Lung (tissue), 12 donors: ENCODE measurements around the gene PIM1. TPM values are rescaled to one million over a fixed set of nuclear protein-coding genes. Genes with fewer than 3 reads are reported as not detected.
A peak's percentile ranks its signal among the peaks of the same experiment; 100 is the strongest.
"Not testable (repeated sequence)": the region's sequence is repeated elsewhere in the genome, so short reads cannot be mapped to it uniquely, and the experiment has no call there.

Experiments
- ATAC-seq: fragments of 200-7000 bp; cut with Tn5 transposase; one replicate; pipeline ENCODE4 v1.9.1; 2020; ENCODE audit warnings: moderate number of reproducible peaks; ENCODE audit not compliant: insufficient read depth, low FRiP score
- DNase-seq, 3 donors: peaks; one replicate each; pipeline ENCODE4 v3.0.0-alpha.2; 2013 to 2017
- H3K27ac ChIP-seq, 2 donors: one replicate each; pipeline ENCODE4 v1.5.1; 2013; ENCODE audit warnings: mild to moderate bottlenecking in 2 of 2, moderate library complexity in 2 of 2, control low read depth in 1 of 2, inconsistent platforms in 1 of 2, low read depth in 1 of 2, low read length in 1 of 2
- H3K27me3 ChIP-seq, 3 donors: one replicate each; pipeline ENCODE4 v1.5.1; 2013; ENCODE audit warnings: low read length in 2 of 3; ENCODE audit not compliant: control insufficient read depth in 3 of 3, insufficient read depth in 3 of 3
- H3K36me3 ChIP-seq, 4 donors: one replicate each; pipeline ENCODE4 v1.5.1; 2013; ENCODE audit warnings: low read length in 4 of 4, mild to moderate bottlenecking in 1 of 4, moderate library complexity in 1 of 4; ENCODE audit not compliant: control insufficient read depth in 4 of 4, insufficient read depth in 4 of 4
- H3K4me1 ChIP-seq, 5 donors: one replicate each; pipeline ENCODE4 v1.5.1; 2013; ENCODE audit warnings: low read length in 5 of 5, mild to moderate bottlenecking in 2 of 5, moderate library complexity in 1 of 5; ENCODE audit not compliant: control insufficient read depth in 5 of 5, insufficient read depth in 5 of 5
- H3K4me3 ChIP-seq: one replicate; pipeline ENCODE4 v1.5.1; 2013; ENCODE audit warnings: mild to moderate bottlenecking, control low read depth, moderate library complexity
- H3K9ac ChIP-seq, 2 donors: one replicate each; pipeline ENCODE4 v1.5.1; 2013; ENCODE audit warnings: low read length in 2 of 2, control low read depth in 1 of 2; ENCODE audit not compliant: insufficient read depth in 1 of 2
- H3K9me3 ChIP-seq, 4 donors: one replicate each; pipeline ENCODE4 v1.5.1; 2013; ENCODE audit warnings: low read length in 3 of 4, mild to moderate bottlenecking in 1 of 4, moderate library complexity in 1 of 4; ENCODE audit not compliant: control insufficient read depth in 4 of 4, insufficient read depth in 3 of 4
- WGBS, 2 donors: extraction: QIAGEN DNeasy Blood & Tissue Kit; methylation state at CpG; one replicate each; pipeline ENCODE4 v1.1.7; 2013; 5-methylcytosine and 5-hydroxymethylcytosine counted together
- polyA plus RNA-seq, 2 donors: library from polyadenylated mRNA; stranded (reverse); fragments of 200-250 nt; gene quantifications; one replicate each; pipeline ENCODE4 v1.2.1, GENCODE V29; 2013
- total RNA-seq, 2 donors: library from RNA; depleted of rRNA in 1 of 2; stranded (reverse); fragments of >200 nt in 1 of 2; gene quantifications; one replicate each; pipeline ENCODE4 v1.2.1, GENCODE V29; 2014 to 2021
- TF ChIP-seq, protein P1 (sequence below): IDR thresholded peaks from 2 replicates; pipeline ENCODE4 v1.5.1; 2012; ENCODE audit warnings: mild to moderate bottlenecking; ENCODE audit errors: control extremely low read depth, extremely low read depth
- donor health status: control.
- donor health status: control.
- donor health status: Bipolar disorder and iron deficiency.
- donor health status: healthy.
- donor health status: DM: yes; HTN: yes; CAD: no.

Gene PIM1
- total and polyA plus RNA-seq, 4 donors: 43.2 to 108 (median 52.0) TPM

- ATAC-seq (no peak), DNase-seq (no peak)
- H3K9me3 ChIP-seq: no peaks in the 10 kb centered on the region
- H3K27me3 ChIP-seq: no peaks in the 10 kb centered on the region
- peaks cover 0 to 2% (median 0%) of the 10 kb centered on the region in 5 donors for H3K4me1 ChIP-seq
- H3K27ac ChIP-seq: no peak overlapping the region
- H3K4me3 ChIP-seq: no peak overlapping the region
- H3K36me3 ChIP-seq: no peaks in the 10 kb centered on the region
- WGBS, 2 donors: 93 to 96% methylated on average over 3 of the region's 3 CpGs
- H3K9ac ChIP-seq: no peak overlapping the region
- TF ChIP-seq, protein P1, sequence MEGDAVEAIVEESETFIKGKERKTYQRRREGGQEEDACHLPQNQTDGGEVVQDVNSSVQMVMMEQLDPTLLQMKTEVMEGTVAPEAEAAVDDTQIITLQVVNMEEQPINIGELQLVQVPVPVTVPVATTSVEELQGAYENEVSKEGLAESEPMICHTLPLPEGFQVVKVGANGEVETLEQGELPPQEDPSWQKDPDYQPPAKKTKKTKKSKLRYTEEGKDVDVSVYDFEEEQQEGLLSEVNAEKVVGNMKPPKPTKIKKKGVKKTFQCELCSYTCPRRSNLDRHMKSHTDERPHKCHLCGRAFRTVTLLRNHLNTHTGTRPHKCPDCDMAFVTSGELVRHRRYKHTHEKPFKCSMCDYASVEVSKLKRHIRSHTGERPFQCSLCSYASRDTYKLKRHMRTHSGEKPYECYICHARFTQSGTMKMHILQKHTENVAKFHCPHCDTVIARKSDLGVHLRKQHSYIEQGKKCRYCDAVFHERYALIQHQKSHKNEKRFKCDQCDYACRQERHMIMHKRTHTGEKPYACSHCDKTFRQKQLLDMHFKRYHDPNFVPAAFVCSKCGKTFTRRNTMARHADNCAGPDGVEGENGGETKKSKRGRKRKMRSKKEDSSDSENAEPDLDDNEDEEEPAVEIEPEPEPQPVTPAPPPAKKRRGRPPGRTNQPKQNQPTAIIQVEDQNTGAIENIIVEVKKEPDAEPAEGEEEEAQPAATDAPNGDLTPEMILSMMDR: no peak
Observed at GRCh38 chr6:37192666-37193065, 22.7 kb downstream of the PIM1 start.

DNA sequence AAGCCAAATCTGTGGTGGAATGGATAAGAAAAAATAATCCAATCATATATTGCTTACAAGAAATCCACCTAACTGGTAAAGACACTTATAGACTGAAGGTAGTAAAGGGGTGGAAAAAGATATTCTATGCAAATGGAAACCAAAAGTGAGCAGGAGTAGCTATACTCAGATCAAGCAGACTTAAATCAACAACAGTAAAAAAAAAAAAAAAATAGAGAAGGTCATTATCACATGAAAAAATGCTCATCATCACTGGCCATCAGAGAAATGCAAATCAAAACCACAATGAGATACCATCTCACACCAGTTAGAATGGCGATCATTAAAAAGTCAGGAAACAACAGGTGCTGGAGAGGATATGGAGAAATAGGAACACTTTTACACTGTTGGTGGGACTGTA is 24.9 kb downstream of the PIM1 start:
- not testable (repeated sequence) for H3K9ac ChIP-seq, H3K4me1 ChIP-seq, DNase-seq, H3K36me3 ChIP-seq, H3K4me3 ChIP-seq, ATAC-seq, H3K27ac ChIP-seq, H3K9me3 ChIP-seq, H3K27me3 ChIP-seq
- 57% methylated on average over 1 of the region's 1 CpG; no CpG with 5 or more reads in 1 of the 2 donors for WGBS, 2 donors

DNA sequence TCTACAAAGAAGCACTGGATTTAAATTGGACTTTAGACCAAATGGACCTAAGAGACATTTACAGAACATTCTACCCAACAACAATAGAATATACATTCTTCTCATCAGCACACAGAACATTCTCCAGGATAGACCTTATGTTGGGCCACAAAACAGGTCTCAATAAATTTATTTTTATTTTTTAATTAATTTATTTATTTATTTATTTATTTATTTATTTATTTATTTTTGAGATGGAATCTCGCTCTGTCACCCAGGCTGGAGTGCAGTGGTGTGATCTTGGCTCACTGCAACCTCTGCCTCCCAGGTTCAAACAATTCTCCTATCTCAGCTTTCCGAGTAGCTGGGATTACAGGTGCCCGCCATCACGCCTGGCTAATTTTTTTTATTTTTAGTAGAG is 26.5 kb downstream of the PIM1 start:
- 94 to 98% methylated on average over 4 of the region's 4 CpGs for WGBS, 2 donors
- not testable (repeated sequence) for DNase-seq

GRCh38 chr6:37200085-37200484 is 30.1 kb downstream of the PIM1 start:
- Histone ChIP-seq H3K27ac (no peak overlapping the region), H3K4me1 (peaks cover 0 to 5% (median 0%) of the 10 kb centered on the region in 5 donors), H3K27me3 (no peaks in the 10 kb centered on the region), H3K36me3 (no peaks in the 10 kb centered on the region), H3K9me3 (peaks cover 0 to 3% (median 0%) of the 10 kb centered on the region in 4 donors), H3K4me3 (no peak overlapping the region), H3K9ac (no peak overlapping the region)
- DNase-seq (peak; percentile 65 to 75 (median 67)), ATAC-seq (no peak)
- TF ChIP-seq, protein P1: no peak
- WGBS, 2 donors: 43 to 57% methylated on average over 5 of the region's 5 CpGs

More for the DNA sequence above, 26.5 kb downstream of the PIM1 start:
- H3K4me3 ChIP-seq, H3K9me3 ChIP-seq, ATAC-seq, H3K36me3 ChIP-seq, H3K9ac ChIP-seq, H3K27ac ChIP-seq, H3K27me3 ChIP-seq, H3K4me1 ChIP-seq: not testable (repeated sequence)
